Sigmoid colon (tissue), 7 donors: ENCODE measurements around the gene DYSF. TPM values are rescaled to one million over a fixed set of nuclear protein-coding genes. Genes with fewer than 3 reads are reported as not detected.

Experiments
- DNase-seq: peaks from one replicate; pipeline ENCODE4 v3.0.0-alpha.2; 2019
- H3K27ac ChIP-seq, 4 donors: fragments of 200-600 bp; sonication (generic); one replicate each; pipeline ENCODE4 v1.5.1; 2016 to 2019; ENCODE audit warnings: mild to moderate bottlenecking in 1 of 4
- H3K27me3 ChIP-seq, 3 donors: fragments of 200-600 bp; sonication (generic); one replicate each; pipeline ENCODE4 v1.5.1; 2019; ENCODE audit warnings: mild to moderate bottlenecking in 1 of 3
- H3K36me3 ChIP-seq, 4 donors: fragments of 200-600 bp; sonication (generic); one replicate each; pipeline ENCODE4 v1.5.1; 2016 to 2019
- H3K4me1 ChIP-seq, 4 donors: fragments of 200-600 bp; sonication (generic); one replicate each; pipeline ENCODE4 v1.5.1; 2017 to 2019
- H3K4me3 ChIP-seq, 4 donors: fragments of 200-600 bp; sonication (generic); one replicate each; pipeline ENCODE4 v1.5.1; 2017 to 2019; ENCODE audit warnings: mild to moderate bottlenecking in 2 of 4, moderate library complexity in 1 of 4
- H3K9me3 ChIP-seq, 4 donors: fragments of 200-600 bp in 3 of 4; sonication (generic) in 3 of 4; one replicate each; pipeline versions ENCODE4 v1.5.1 to v1.6.1; 2013 to 2019
- CTCF ChIP-seq, 4 experiments: fragments of 450-650 bp in 3 of 4; fragments of 200-600 bp in 1 of 4; IDR thresholded peaks; one replicate each; pipeline ENCODE4 v1.5.1; 2016 to 2019; ENCODE audit warnings: antibody characterized with exemption in 4 of 4, mild to moderate bottlenecking in 3 of 4, moderate library complexity in 2 of 4
- EP300 ChIP-seq, 4 donors: sonication (generic); formaldehyde crosslinking; IDR thresholded peaks; one replicate each; pipeline ENCODE4 v1.6.1; 2017; ENCODE audit warnings: antibody characterized with exemption in 4 of 4
- POLR2A ChIP-seq, 2 donors: fragments of 450-650 bp; IDR thresholded peaks; one replicate each; pipeline ENCODE4 v1.6.1; 2016; ENCODE audit warnings: antibody characterized with exemption in 2 of 2, mild to moderate bottlenecking in 2 of 2, moderate library complexity in 2 of 2
- POLR2AphosphoS5 ChIP-seq, 4 donors: sonication (generic); formaldehyde crosslinking; IDR thresholded peaks; one replicate each; pipeline ENCODE4 v1.6.1; 2017; ENCODE audit warnings: antibody characterized with exemption in 4 of 4
- WGBS, 2 donors: extraction: QIAGEN DNeasy Blood & Tissue Kit; methylation state at CpG; one replicate each; pipeline ENCODE4 v1.1.7; 2013; 5-methylcytosine and 5-hydroxymethylcytosine counted together
- intact Hi-C: fragments of 100-400 bp; cut with DNase I; formaldehyde crosslinking; loops from one replicate; pipeline ENCODE4 v1.15.1; 2023
- polyA plus RNA-seq, 3 donors: library from polyadenylated mRNA; stranded (reverse); fragments of 200-250 nt; gene quantifications; one replicate each; pipeline ENCODE4 v1.2.3, GENCODE V29; 2013
- total RNA-seq, 4 donors: library from RNA; depleted of rRNA; stranded (reverse); fragments of >200 nt; gene quantifications; one replicate each; pipeline ENCODE4 v1.1.0, GENCODE V29; 2016
- donor health status: healthy with polysubstance abuse.
- donor health status: Bipolar disorder and iron deficiency.
- donor health status: healthy.

Gene DYSF
- total and polyA plus RNA-seq, 7 donors: 1.6 to 49.6 (median 12.5) TPM

DNA sequence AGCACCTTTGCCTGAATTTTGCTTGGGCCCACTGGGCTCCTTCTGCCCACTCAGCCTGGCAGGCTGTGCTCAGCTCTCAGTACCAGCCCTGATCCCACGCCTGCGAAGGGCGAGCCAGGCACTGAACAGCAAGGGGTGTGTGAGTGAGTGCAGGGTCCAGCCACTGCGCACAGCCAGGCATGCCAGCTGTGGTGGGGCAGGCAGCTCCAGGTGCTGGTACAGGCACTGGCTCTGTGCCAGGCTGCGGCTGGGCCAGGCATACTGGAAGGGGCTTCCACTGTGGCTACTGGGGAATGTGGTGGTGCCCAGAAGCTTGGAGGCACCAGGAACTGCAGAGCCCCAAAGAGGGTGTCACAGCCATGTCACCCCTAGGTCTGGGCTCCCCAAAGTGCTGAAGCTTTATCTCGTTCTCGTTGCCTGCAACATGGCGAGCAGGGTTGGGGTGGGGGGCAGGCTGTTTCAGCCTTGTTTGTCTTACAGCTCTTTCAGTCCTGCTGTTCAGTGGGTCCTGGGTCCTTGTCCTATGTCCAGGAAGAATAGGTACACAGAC lies 8.8 kb downstream of the DYSF start:
- H3K4me1 ChIP-seq: peaks cover 0 to 62% (median 43%) of the 10 kb centered on the region in 4 donors
- H3K9me3 ChIP-seq: no peaks in the 10 kb centered on the region
- intact Hi-C loops: no loop called here
- no peak overlapping the region for H3K4me3 ChIP-seq
- peaks cover 0 to 5% (median 0%) of the 10 kb centered on the region in 3 donors for H3K27me3 ChIP-seq
- WGBS, 2 donors: 84 to 92% methylated on average over 8 of the region's 8 CpGs
- H3K27ac ChIP-seq: no peak overlapping the region
- no peaks in the 10 kb centered on the region for H3K36me3 ChIP-seq
- TF ChIP-seq EP300 (IDR thresholded peaks at IDR 0.05): no peak
- TF ChIP-seq CTCF (IDR thresholded peaks at IDR 0.05): no peak
- TF ChIP-seq POLR2AphosphoS5 (IDR thresholded peaks at IDR 0.05): no peak
- TF ChIP-seq POLR2A (IDR thresholded peaks at IDR 0.05): no peak
- no peak for DNase-seq

DNA sequence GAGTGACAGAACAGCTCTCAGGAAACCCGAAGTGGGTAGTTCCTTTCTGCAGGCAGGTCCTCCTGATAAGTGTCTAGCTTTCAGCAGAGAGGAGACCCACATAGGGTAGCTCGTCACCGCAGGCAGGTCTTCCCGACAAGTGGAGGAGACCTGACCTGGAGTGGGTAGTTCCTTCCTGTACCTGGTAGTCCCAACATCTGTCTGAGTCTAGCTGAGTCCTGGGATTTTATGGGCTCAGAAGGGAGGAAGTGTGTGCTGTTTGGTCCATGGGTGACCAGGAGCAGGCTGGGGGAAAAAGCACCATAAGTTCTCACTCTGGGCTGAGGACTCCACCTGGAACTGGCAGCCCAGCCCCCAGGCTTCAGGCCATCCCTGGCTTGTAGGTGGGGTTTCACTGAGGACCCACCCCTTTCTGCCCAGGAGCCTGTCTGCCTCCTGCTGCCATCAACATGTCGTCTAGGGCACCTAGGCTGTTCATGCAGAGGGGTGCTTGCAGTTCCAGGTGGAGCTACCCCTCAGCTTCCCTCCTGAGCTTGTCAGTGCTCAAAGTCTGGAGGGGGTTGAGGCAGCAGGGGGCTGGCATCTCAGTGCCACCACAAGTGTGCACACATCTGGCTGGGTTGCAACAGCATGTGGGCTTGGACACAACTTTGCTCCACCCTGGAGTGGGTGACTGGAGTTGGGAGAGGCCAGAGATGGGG lies 9.4 kb downstream of the DYSF start:
- Histone ChIP-seq H3K4me3 (no peak overlapping the region), H3K4me1 (peaks cover 0 to 62% (median 38%) of the 10 kb centered on the region in 4 donors), H3K9me3 (no peaks in the 10 kb centered on the region), H3K27ac (no peak overlapping the region), H3K36me3 (no peaks in the 10 kb centered on the region), H3K27me3 (peaks cover 0 to 5% (median 0%) of the 10 kb centered on the region in 3 donors)
- TF ChIP-seq EP300 (IDR thresholded peaks at IDR 0.05) (no peak), CTCF (IDR thresholded peaks at IDR 0.05) (no peak), POLR2AphosphoS5 (IDR thresholded peaks at IDR 0.05) (no peak), POLR2A (IDR thresholded peaks at IDR 0.05) (no peak)
- WGBS, 2 donors: 92 to 93% methylated on average over 5 of the region's 5 CpGs
- no peak for DNase-seq
- intact Hi-C loops: no loop called here

- TF ChIP-seq CTCF (IDR thresholded peaks at IDR 0.05): no peak
- TF ChIP-seq POLR2AphosphoS5 (IDR thresholded peaks at IDR 0.05): no peak
- TF ChIP-seq POLR2A (IDR thresholded peaks at IDR 0.05): no peak
- no peak for TF ChIP-seq EP300 (IDR thresholded peaks at IDR 0.05)
- no peak for DNase-seq
- Histone ChIP-seq H3K27me3 (peaks cover 0 to 5% (median 0%) of the 10 kb centered on the region in 3 donors), H3K27ac (no peak overlapping the region), H3K4me3 (no peak overlapping the region), H3K36me3 (no peaks in the 10 kb centered on the region), H3K9me3 (no peaks in the 10 kb centered on the region), H3K4me1 (peaks cover 0 to 57% (median 33%) of the 10 kb centered on the region in 4 donors)
- intact Hi-C loops: no loop called here
- 82 to 90% methylated on average over 7 of the region's 7 CpGs for WGBS, 2 donors
Measured at GRCh38 chr2:71463342-71463654, 9.9 kb downstream of the DYSF start.

DNA sequence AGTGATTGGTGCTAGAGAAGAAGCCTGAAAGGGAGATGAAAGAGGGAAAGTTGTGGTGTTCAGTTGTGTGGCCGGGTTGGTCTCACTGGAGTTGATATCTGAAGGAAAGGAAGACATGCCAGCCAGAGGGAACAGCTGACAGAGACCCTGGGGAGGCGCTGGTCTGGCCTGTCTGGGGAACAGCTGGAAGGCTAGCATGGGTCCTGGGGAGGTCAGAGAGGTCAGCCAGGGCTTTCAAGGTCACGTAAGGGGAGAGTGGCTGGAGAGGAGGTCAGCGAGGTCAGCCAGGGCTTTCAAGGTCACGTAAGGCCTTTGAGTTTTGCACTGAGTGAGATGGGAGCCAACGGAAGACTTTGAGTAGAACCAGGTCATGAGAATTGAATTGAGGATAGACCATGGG lies 11.0 kb downstream of the DYSF start:
- WGBS, 2 donors: 83 to 88% methylated on average over 6 of the region's 6 CpGs
- no peak for DNase-seq
- Histone ChIP-seq H3K36me3 (no peaks in the 10 kb centered on the region), H3K4me1 (peaks cover 0 to 52% (median 25%) of the 10 kb centered on the region in 4 donors), H3K9me3 (no peaks in the 10 kb centered on the region), H3K27ac (no peak overlapping the region), H3K4me3 (no peak overlapping the region), H3K27me3 (peaks cover 0 to 5% (median 0%) of the 10 kb centered on the region in 3 donors)
- TF ChIP-seq POLR2A (IDR thresholded peaks at IDR 0.05) (no peak), CTCF (IDR thresholded peaks at IDR 0.05) (no peak), EP300 (IDR thresholded peaks at IDR 0.05) (no peak), POLR2AphosphoS5 (IDR thresholded peaks at IDR 0.05) (no peak)
- intact Hi-C loops: no loop called here
